Activated CD4-positive, alpha-beta memory T cell treated with anti-CD3 and anti-CD28 coated beads for 36 hours (primary cell): ENCODE measurements around the gene KHDC4. TPM values are rescaled to one million over a fixed set of nuclear protein-coding genes. Genes with fewer than 3 reads are reported as not detected.

Experiments
- CTCF ChIA-PET: fragments of 350-600 bp; sonication (Branson Sonifier 250); formaldehyde crosslinking; loops from one replicate; lab custom pipeline; 2021; ENCODE audit warnings: antibody characterized with exemption, inconsistent platforms; lab: Charles Lee
- POLR2A ChIA-PET: fragments of 350-600 bp; sonication (Branson Sonifier 250); formaldehyde crosslinking; loops from one replicate; lab custom pipeline; 2021; ENCODE audit warnings: antibody characterized with exemption; lab: Charles Lee
- DNase-seq: peaks from one replicate; pipeline ENCODE4 v3.0.0-alpha.2; 2020
- H3K27ac Mint-ChIP-seq: one replicate; pipeline ENCODE4 v1.8.0; 2021; ENCODE audit warnings: mixed read lengths
- H3K27me3 Mint-ChIP-seq: one replicate; pipeline ENCODE4 v1.8.0; 2021; ENCODE audit warnings: mixed read lengths
- H3K36me3 Mint-ChIP-seq: one replicate; pipeline ENCODE4 v1.8.0; 2021; ENCODE audit warnings: mixed read lengths
- H3K4me1 Mint-ChIP-seq: one replicate; pipeline ENCODE4 v1.8.0; 2021; ENCODE audit warnings: low read depth, mixed read lengths
- H3K4me3 Mint-ChIP-seq: one replicate; pipeline ENCODE4 v1.8.0; 2021; ENCODE audit warnings: mild to moderate bottlenecking, mixed read lengths
- H3K9me3 Mint-ChIP-seq: one replicate; pipeline ENCODE4 v1.8.0; 2021; ENCODE audit warnings: mixed read lengths
- intact Hi-C: fragments of 100-400 bp; cut with micrococcal nuclease; formaldehyde crosslinking; loops from one replicate; pipeline ENCODE4 v1.15.1; 2023
- total RNA-seq, 2 experiments: library from RNA; stranded (reverse); gene quantifications; one replicate each; pipeline ENCODE4 v1.2.3, GENCODE V29; 2021

The KHDC4 gene
- total RNA-seq, 2 experiments from 2014 or later, result 66.1 to 70.2 TPM

DNA sequence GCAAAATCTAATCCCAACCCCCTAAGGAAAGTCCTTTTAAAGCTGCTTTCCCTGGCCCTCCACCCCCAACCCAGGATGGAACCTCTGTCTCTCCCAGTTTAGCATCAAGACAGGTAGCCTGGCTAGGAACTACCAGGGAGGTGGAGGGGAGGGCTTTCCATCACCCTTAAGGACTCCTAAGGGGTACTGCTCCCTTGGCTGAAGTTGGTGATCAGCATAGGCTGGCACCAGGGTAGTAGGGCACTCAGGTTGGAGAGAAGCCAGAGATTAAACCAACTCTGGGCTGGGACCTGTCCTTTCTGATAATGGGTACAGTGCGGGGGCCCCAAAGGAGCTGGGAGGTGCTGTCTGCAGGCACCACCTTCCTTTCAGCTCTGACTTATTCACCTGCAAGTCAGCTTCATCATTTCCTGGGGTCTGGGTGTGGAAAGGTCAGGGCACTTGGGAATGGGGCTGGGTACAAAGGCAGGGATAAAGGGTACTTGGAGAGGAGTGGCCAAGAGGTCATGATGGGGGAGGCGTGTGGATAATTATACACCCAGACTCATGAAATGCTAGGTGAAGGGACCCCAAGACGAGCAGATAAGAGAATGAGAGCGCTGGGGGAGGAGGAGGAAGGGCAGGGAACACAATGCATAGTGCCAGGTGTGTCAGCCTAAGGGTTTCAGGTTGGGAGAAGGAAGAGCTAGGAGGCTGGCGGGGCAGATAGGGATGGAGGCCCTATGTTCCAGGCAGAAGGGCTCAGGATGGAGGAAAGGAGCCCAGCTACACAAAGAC is 42.9 kb upstream of the KHDC4 start:
- ChIA-PET POLR2A (interaction anchor here (0.7 to 5.1 kb wide), 12 partner anchors 8 to 314 kb away, joined by 3 to 44 read pairs (median 6); partner anchors contain the start of genes KHDC4, SMG5, SSR2 and SYT11), CTCF (interaction anchor here (0.7 to 9.3 kb wide), 9 partner anchors 9 to 89 kb away, joined by 3 to 77 read pairs (median 7); partner anchors contain the start of gene KHDC4)
- DNase-seq, result peak; percentile 46
- Mint-ChIP-seq H3K36me3 (peaks cover 34% of the 10 kb centered on the region), H3K9me3 (no peaks in the 10 kb centered on the region), H3K27ac (peak overlapping the region; percentile 96), H3K4me1 (peaks cover 69% of the 10 kb centered on the region), H3K4me3 (peak overlapping the region; percentile 96), H3K27me3 (no peaks in the 10 kb centered on the region)
- intact Hi-C loops, result loop anchor here (1.0 to 2.0 kb wide), 4 partner anchors 31 to 116 kb away; partner anchors contain the start of genes KHDC4 and LAMTOR2

- ChIA-PET CTCF (interaction anchor here (0.5 to 9.3 kb wide), 8 partner anchors 8 to 613 kb away, joined by 3 to 77 read pairs (median 18); partner anchors contain the start of gene KHDC4), POLR2A (interaction anchor here (0.6 to 5.1 kb wide), 15 partner anchors 7 to 313 kb away, joined by 3 to 44 read pairs (median 5); partner anchors contain the start of genes KHDC4, SMG5, SSR2 and SYT11)
- Mint-ChIP-seq H3K36me3 (peaks cover 36% of the 10 kb centered on the region), H3K4me3 (peak overlapping the region; percentile 96), H3K9me3 (no peaks in the 10 kb centered on the region), H3K27ac (peak overlapping the region; percentile 96), H3K27me3 (no peaks in the 10 kb centered on the region), H3K4me1 (peaks cover 67% of the 10 kb centered on the region)
- peak; percentile 67 for DNase-seq
- intact Hi-C loops, result loop anchor here (1.0 to 2.0 kb wide), 2 partner anchors 78 to 115 kb away; partner anchors contain the start of gene LAMTOR2
Measured at GRCh38 chr1:155976062-155976912, 42.1 kb upstream of the KHDC4 start.

DNA sequence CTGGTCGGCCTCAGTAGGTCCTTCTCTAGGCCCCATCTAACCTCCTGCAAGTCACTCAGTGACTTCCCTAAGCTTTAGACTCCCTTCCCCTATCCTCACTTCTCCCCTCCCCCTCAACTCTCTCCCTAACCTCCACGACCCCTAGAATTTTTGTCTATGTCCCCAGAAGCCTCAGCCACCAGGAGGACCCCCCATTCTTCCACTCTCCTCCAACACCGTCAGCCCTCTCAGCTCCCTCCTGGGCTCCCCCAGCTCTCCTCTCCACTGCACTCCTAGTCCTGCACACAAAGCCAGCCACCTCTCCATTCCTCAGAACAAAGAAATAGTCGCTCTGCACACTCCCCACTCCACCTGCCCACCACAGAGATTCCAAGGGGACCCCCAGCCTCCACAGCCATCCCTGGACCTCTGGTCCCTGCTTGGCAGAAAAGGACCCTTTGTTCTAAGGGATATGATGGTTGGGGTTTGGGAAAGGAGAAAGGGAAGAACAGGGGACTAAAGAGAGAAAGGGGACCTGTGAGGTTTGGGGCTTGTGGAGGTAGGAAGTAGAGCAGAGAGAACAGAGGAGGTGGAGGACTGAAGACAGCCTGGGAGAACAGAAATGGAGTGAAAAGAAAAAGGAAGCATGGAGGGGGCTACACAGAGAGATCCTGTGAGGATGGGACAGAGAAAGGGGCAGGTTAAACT is 41.3 kb upstream of the KHDC4 start:
- ChIA-PET CTCF (interaction anchor here (1.4 to 3.4 kb wide), 4 partner anchors 27 to 91 kb away, joined by 3 to 29 read pairs (median 8); no protein-coding TSS in a partner anchor), POLR2A (interaction anchor here (0.6 to 5.1 kb wide), 6 partner anchors 7 to 64 kb away, joined by 3 to 32 read pairs (median 4); partner anchors contain the start of gene KHDC4)
- peaks cover 39% of the 10 kb centered on the region for H3K36me3 Mint-ChIP-seq
- peaks cover 67% of the 10 kb centered on the region for H3K4me1 Mint-ChIP-seq
- intact Hi-C loops, result loop anchor here (1.0 to 2.0 kb wide), 2 partner anchors 79 to 115 kb away; partner anchors contain the start of gene LAMTOR2
- peak overlapping the region; percentile 96 for H3K4me3 Mint-ChIP-seq
- no peak for DNase-seq
- no peaks in the 10 kb centered on the region for H3K9me3 Mint-ChIP-seq
- H3K27ac Mint-ChIP-seq, result peak overlapping the region; percentile 96
- H3K27me3 Mint-ChIP-seq, result no peaks in the 10 kb centered on the region

GRCh38 chr1:155974208-155975115 is 40.2 kb upstream of the KHDC4 start:
- H3K4me1 Mint-ChIP-seq, result peaks cover 67% of the 10 kb centered on the region
- intact Hi-C loops, result no loop called here

GRCh38 chr1:155973723-155974122 is 39.5 kb upstream of the KHDC4 start:
- H3K27me3 Mint-ChIP-seq, result no peaks in the 10 kb centered on the region
- H3K36me3 Mint-ChIP-seq, result peaks cover 55% of the 10 kb centered on the region
- no peak for DNase-seq
- intact Hi-C loops, result no loop called here
- peak overlapping the region; percentile 87 for H3K27ac Mint-ChIP-seq
- H3K9me3 Mint-ChIP-seq, result no peaks in the 10 kb centered on the region
- CTCF ChIA-PET, result interaction anchor here (1.0 to 2.7 kb wide), 5 partner anchors 11 to 93 kb away, joined by 3 to 8 read pairs (median 7); no protein-coding TSS in a partner anchor
- peaks cover 73% of the 10 kb centered on the region for H3K4me1 Mint-ChIP-seq
- POLR2A ChIA-PET, result interaction anchor here (0.6 kb wide), 1 partner anchor 12 kb away, joined by 3 read pairs; no protein-coding TSS in a partner anchor
- H3K4me3 Mint-ChIP-seq, result no peak overlapping the region

More at GRCh38 chr1:155974208-155975115, 40.2 kb upstream of the KHDC4 start:
- peak overlapping the region; percentile 96 for H3K4me3 Mint-ChIP-seq
- peak overlapping the region; percentile 96 for H3K27ac Mint-ChIP-seq
- H3K27me3 Mint-ChIP-seq, result no peaks in the 10 kb centered on the region
- peaks cover 49% of the 10 kb centered on the region for H3K36me3 Mint-ChIP-seq
- H3K9me3 Mint-ChIP-seq, result no peaks in the 10 kb centered on the region
- ChIA-PET CTCF (interaction anchor here (1.0 to 2.7 kb wide), 5 partner anchors 12 to 92 kb away, joined by 3 to 8 read pairs (median 7); no protein-coding TSS in a partner anchor), POLR2A (interaction anchor here (0.8 to 1.5 kb wide), 2 partner anchors 28 to 62 kb away, joined by 3 to 4 read pairs; no protein-coding TSS in a partner anchor)
- DNase-seq, result no peak

GRCh38 chr1:155971910-155972809 is 37.9 kb upstream of the KHDC4 start:
- Mint-ChIP-seq H3K27me3 (no peaks in the 10 kb centered on the region), H3K9me3 (no peaks in the 10 kb centered on the region), H3K27ac (peak overlapping the region; percentile 87), H3K4me1 (peaks cover 88% of the 10 kb centered on the region), H3K4me3 (peak overlapping the region; percentile 27), H3K36me3 (peaks cover 57% of the 10 kb centered on the region)
- ChIA-PET CTCF (interaction anchor here (1.6 to 2.7 kb wide), 3 partner anchors 18 to 94 kb away, joined by 3 to 8 read pairs (median 7); no protein-coding TSS in a partner anchor), POLR2A (no interaction called here)
- DNase-seq, result no peak
- intact Hi-C loops, result no loop called here

GRCh38 chr1:155970531-155971167 is 36.4 kb upstream of the KHDC4 start:
- intact Hi-C loops, result loop anchor here (1.0 kb wide), 1 partner anchor 8 kb away; the partner anchor contains the start of gene ARHGEF2
- Mint-ChIP-seq H3K27ac (peak overlapping the region; percentile 88), H3K36me3 (peaks cover 58% of the 10 kb centered on the region), H3K4me3 (peak overlapping the region; percentile 11), H3K9me3 (no peaks in the 10 kb centered on the region), H3K27me3 (no peaks in the 10 kb centered on the region), H3K4me1 (peaks cover 85% of the 10 kb centered on the region)
- ChIA-PET CTCF (interaction anchor here (1.2 to 5.8 kb wide), 3 partner anchors 8 to 37 kb away, joined by 3 to 32 read pairs (median 3); partner anchors contain the start of genes ARHGEF2 and KHDC4), POLR2A (interaction anchor here (0.6 to 3.9 kb wide), 4 partner anchors 7 to 54 kb away, joined by 3 to 26 read pairs (median 4); partner anchors contain the start of gene ARHGEF2)
- peak; percentile 71 for DNase-seq

- peak overlapping the region; percentile 88 for H3K27ac Mint-ChIP-seq
- POLR2A ChIA-PET, result interaction anchor here (3.9 kb wide), 1 partner anchor 8 kb away, joined by 26 read pairs; the partner anchor contains the start of gene ARHGEF2
- intact Hi-C loops, result no loop called here
- CTCF ChIA-PET, result interaction anchor here (5.8 kb wide), 1 partner anchor 10 kb away, joined by 32 read pairs; the partner anchor contains the start of gene ARHGEF2
- DNase-seq, result no peak
- peaks cover 55% of the 10 kb centered on the region for H3K36me3 Mint-ChIP-seq
- no peaks in the 10 kb centered on the region for H3K27me3 Mint-ChIP-seq
- no peaks in the 10 kb centered on the region for H3K9me3 Mint-ChIP-seq
- no peak overlapping the region for H3K4me3 Mint-ChIP-seq
- peaks cover 72% of the 10 kb centered on the region for H3K4me1 Mint-ChIP-seq
Measured at GRCh38 chr1:155969377-155969791, 35.2 kb upstream of the KHDC4 start.
